HepG2 (cell line): ENCODE data around the gene CYP21A2. TPM values are rescaled to one million over a fixed set of nuclear protein-coding genes. Genes with fewer than 3 reads are reported as not detected.

Experiments used
- ARHGAP35 ChIP-seq: sonication (generic); formaldehyde crosslinking; IDR thresholded peaks from 2 replicates; pipeline ENCODE4 v1.9.0; 2022; ENCODE audit warnings: mild to moderate bottlenecking, inconsistent platforms, moderate library complexity, missing genetic modification reagents, borderline replicate concordance
- ARID4A ChIP-seq: sonication (generic); formaldehyde crosslinking; IDR thresholded peaks from 2 replicates; pipeline ENCODE4 v1.5.0; 2020; ENCODE audit warnings: mild to moderate bottlenecking, missing genetic modification reagents, borderline replicate concordance
- ASH2L ChIP-seq: fragments of 300-600, 200-600 bp; sonication (generic); IDR thresholded peaks from 2 replicates; pipeline ENCODE4 v1.7.0; 2017; ENCODE audit warnings: low read depth, mild to moderate bottlenecking, moderate library complexity, mixed read lengths, low read length; ENCODE audit not compliant: insufficient read length
- HNRNPK ChIP-seq: fragments of 200-400 bp; formaldehyde crosslinking; IDR thresholded peaks from 2 replicates; pipeline ENCODE4 v1.6.1; 2018; ENCODE audit warnings: low read length, low read depth, moderate library complexity, mild to moderate bottlenecking; ENCODE audit not compliant: poor library complexity, severe bottlenecking
- HNRNPLL ChIP-seq: fragments of 200-400 bp; formaldehyde crosslinking; IDR thresholded peaks from 2 replicates; pipeline ENCODE4 v1.6.1; 2017; ENCODE audit warnings: mild to moderate bottlenecking, low read depth, low read length; ENCODE audit not compliant: poor library complexity, severe bottlenecking
- PAWR ChIP-seq: sonication (generic); formaldehyde crosslinking; IDR thresholded peaks from 2 replicates; pipeline ENCODE4 v1.4.0; 2020; ENCODE audit warnings: missing genetic modification reagents, mild to moderate bottlenecking, borderline replicate concordance
- RAD51 ChIP-seq: fragments of 450-650 bp; IDR thresholded peaks from 2 replicates; pipeline ENCODE4 v1.6.1; 2016; ENCODE audit warnings: borderline replicate concordance
- RARA ChIP-seq: IDR thresholded peaks from 2 replicates; pipeline ENCODE4 v1.6.1; 2016; ENCODE audit warnings: missing genetic modification reagents, missing compliant biosample characterization
- TMF1 ChIP-seq: sonication (generic); formaldehyde crosslinking; IDR thresholded peaks from 2 replicates; pipeline ENCODE4 v1.8.1; 2022; ENCODE audit warnings: low read depth, missing genetic modification reagents
- ZBTB33 ChIP-seq: sonication (generic); formaldehyde crosslinking; IDR thresholded peaks from 2 replicates; pipeline ENCODE4 v1.4.0; 2020; ENCODE audit warnings: missing genetic modification reagents
- ZNF142 ChIP-seq: sonication (generic); formaldehyde crosslinking; IDR thresholded peaks from 2 replicates; pipeline ENCODE4 v1.4.0; 2020; ENCODE audit warnings: missing genetic modification reagents
- ZNF747 ChIP-seq: sonication (generic); formaldehyde crosslinking; IDR thresholded peaks from 2 replicates; pipeline ENCODE4 v1.8.1; 2023; ENCODE audit warnings: missing genetic modification reagents, mild to moderate bottlenecking, borderline replicate concordance
- ZNF775 ChIP-seq: sonication (generic); formaldehyde crosslinking; IDR thresholded peaks from 2 replicates; pipeline ENCODE4 v1.4.0; 2020; ENCODE audit warnings: missing genetic modification reagents, mild to moderate bottlenecking, moderate library complexity, borderline replicate concordance
- ZNF790 ChIP-seq: sonication (generic); formaldehyde crosslinking; IDR thresholded peaks from 2 replicates; pipeline ENCODE4 v1.8.0; 2022; ENCODE audit warnings: missing genetic modification reagents, mild to moderate bottlenecking, borderline replicate concordance
- polyA plus RNA-seq, 8 experiments: library from polyadenylated mRNA; depleted of rRNA in 3 of 8; stranded (reverse) in 7 of 8; unstranded in 1 of 8; fragments of >200 nt; fragmentation: Illumina TruSeq in 4 of 8; extraction: Trizol in 4 of 8; gene quantifications; 2 replicates each; pipeline versions ENCODE4 v1.2.1 to v1.2.3, GENCODE V29; 2011 to 2016; ENCODE audit warnings: low read depth in 4 of 8, missing spikeins in 1 of 8, mixed read lengths in 1 of 8; ENCODE audit not compliant: insufficient read depth in 1 of 8
- total RNA-seq, 5 experiments: library from RNA; depleted of rRNA; stranded (reverse); fragments of >200 nt; fragmentation: Illumina TruSeq; extraction: Trizol; gene quantifications; 2 replicates each; pipeline ENCODE4 v1.2.3, GENCODE V29; 2016; ENCODE audit warnings: low read depth in 1 of 5

The CYP21A2 gene
- total and polyA plus RNA-seq, 2 of the 13 experiments (the other 11 are each of a cell fraction or from before 2014, with no cell fraction given): 1.5 to 6.3 TPM

- peak; percentile 22 for TF ChIP-seq HNRNPLL
- TF ChIP-seq RARA (CRISPR knock-in tag): peak; percentile 50
- TF ChIP-seq RAD51: no peak
- TF ChIP-seq HNRNPK: no peak
- 0 out of 2 replicates have a peak, but pooled peaks have one; percentile 8 for TF ChIP-seq ARID4A (CRISPR knock-in tag)
- peak; percentile 70 for TF ChIP-seq ZBTB33
- 0 out of 2 replicates have a peak, but pooled peaks have one; percentile 24 for TF ChIP-seq ZNF790
- TF ChIP-seq PAWR: no peak
- TF ChIP-seq TMF1 (CRISPR knock-in tag): no peak
- no peak for TF ChIP-seq ZNF747 (CRISPR knock-in tag)
- no peak for TF ChIP-seq ZNF142 (CRISPR knock-in tag)
- no peak for TF ChIP-seq ZNF775
- TF ChIP-seq ARHGAP35 (CRISPR knock-in tag): no peak
- TF ChIP-seq ASH2L: no peak
These were observed 48.7 kb downstream of the CYP21A2 start (continued) for GRCh38 chr6:32086661-32087573.
